ENCODE results near the gene ZNF440. TPM values are rescaled to one million over a fixed set of nuclear protein-coding genes. Genes with fewer than 3 reads are reported as not detected.

The ZNF440 gene
- total RNA-seq, 1 experiment from 2014 or later: 11.9 TPM

DNA sequence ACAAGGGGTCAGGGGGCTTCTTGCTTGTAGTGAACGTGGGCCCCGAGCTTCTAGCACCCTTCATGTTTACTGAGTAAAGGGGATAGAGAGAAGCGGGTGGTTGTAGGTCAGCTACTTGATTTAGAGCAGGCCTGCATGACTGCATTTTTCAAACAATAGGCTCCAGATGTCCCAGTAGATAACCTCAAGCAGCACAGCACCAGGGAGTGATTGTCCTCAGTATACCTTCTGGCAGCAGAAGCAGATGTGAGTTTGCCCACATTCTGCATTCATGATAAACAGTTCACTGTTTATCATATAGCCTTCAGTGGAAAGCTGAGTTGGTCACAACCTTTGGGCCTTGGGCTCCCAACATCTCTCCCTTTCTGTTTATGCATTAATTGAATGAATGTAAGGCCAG is 39.3 kb downstream of the ZNF440 start:
- ATAC-seq (no peak), DNase-seq (no peak)
- Histone ChIP-seq H2AFZ (ENCODE audit: low read length) (no peak overlapping the region), H3K4me3 (ENCODE audit: low read length) (no peak overlapping the region), H3K9ac (ENCODE audit: low read length) (no peak overlapping the region), H3K79me2 (ENCODE audit: low read length) (no peaks in the 10 kb centered on the region), H3K9me2 (replicated peaks; ENCODE audit: low read length) (no peaks in the 10 kb centered on the region), H3K9me3 (ENCODE audit: low read length) (peaks cover 9% of the 10 kb centered on the region; the same call in 1 of the 2 replicates), H3K27ac (ENCODE audit: low read length) (no peak overlapping the region), H3F3A (ENCODE audit: low read length, unreplicated experiment) (no peaks in the 10 kb centered on the region), H3K27me3 (ENCODE audit: low read length) (no peaks in the 10 kb centered on the region), H3K4me1 (ENCODE audit: insufficient read depth, low read length) (no peaks in the 10 kb centered on the region), H3K36me3 (ENCODE audit: low read depth, low read length) (peaks cover 10% of the 10 kb centered on the region; the same call in 1 of the 2 replicates), H3K4me2 (ENCODE audit: low read length) (no peak overlapping the region), H4K20me1 (ENCODE audit: low read length) (no peaks in the 10 kb centered on the region)
- intact Hi-C loops (cut with micrococcal nuclease): no loop called here
- BruUV-seq (replicated peaks): no TSS peak
- ChIA-PET CTCF (no interaction called here), POLR2A (ENCODE audit: unreplicated experiment) (no interaction called here)
- TF ChIP-seq EZH2phosphoT487 (IDR thresholded peaks at IDR 0.05; ENCODE audit: borderline replicate concordance, low read length): no peak
- TF ChIP-seq EZH2 (IDR thresholded peaks at IDR 0.05; ENCODE audit: low read length, unreplicated experiment): no peak
- TF ChIP-seq, protein P1, sequence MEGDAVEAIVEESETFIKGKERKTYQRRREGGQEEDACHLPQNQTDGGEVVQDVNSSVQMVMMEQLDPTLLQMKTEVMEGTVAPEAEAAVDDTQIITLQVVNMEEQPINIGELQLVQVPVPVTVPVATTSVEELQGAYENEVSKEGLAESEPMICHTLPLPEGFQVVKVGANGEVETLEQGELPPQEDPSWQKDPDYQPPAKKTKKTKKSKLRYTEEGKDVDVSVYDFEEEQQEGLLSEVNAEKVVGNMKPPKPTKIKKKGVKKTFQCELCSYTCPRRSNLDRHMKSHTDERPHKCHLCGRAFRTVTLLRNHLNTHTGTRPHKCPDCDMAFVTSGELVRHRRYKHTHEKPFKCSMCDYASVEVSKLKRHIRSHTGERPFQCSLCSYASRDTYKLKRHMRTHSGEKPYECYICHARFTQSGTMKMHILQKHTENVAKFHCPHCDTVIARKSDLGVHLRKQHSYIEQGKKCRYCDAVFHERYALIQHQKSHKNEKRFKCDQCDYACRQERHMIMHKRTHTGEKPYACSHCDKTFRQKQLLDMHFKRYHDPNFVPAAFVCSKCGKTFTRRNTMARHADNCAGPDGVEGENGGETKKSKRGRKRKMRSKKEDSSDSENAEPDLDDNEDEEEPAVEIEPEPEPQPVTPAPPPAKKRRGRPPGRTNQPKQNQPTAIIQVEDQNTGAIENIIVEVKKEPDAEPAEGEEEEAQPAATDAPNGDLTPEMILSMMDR (conservative IDR thresholded peaks at IDR 0.05; ENCODE audit: low read depth, low read length): no peak

DNA sequence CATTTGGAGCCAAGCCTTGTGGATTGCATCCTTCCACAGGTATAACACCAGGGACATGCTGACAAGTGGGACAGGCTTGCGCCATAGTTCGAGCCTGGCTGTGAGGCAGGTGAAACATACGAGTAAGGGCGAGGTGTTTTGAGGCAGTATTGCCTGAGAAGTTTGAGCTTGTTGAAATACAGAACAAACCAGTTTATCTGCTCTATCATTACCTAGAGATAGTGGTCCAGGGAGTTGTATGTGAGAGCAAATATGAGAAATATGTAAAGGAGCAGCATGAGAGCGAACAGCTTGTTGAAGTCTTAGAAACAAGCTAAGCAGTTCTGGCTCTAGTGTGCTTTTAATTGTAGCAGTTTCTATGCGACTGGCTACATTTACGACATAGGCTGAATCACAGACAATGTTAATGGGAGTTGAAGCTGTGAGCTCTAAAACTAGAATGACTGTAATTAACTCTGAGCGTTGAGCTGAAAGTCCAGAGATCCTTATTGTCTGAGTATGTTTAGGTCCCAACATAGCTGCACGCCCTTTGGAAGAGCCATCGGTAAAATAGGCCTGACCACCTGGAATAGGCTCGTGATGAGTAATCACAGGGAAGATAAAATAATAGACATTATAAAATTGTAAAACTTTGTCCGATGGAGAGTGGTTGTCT is 42.6 kb downstream of the ZNF440 start:
- H3K79me2 ChIP-seq (ENCODE audit: low read length): no peaks in the 10 kb centered on the region
- no TSS peak for BruUV-seq (replicated peaks)

DNA sequence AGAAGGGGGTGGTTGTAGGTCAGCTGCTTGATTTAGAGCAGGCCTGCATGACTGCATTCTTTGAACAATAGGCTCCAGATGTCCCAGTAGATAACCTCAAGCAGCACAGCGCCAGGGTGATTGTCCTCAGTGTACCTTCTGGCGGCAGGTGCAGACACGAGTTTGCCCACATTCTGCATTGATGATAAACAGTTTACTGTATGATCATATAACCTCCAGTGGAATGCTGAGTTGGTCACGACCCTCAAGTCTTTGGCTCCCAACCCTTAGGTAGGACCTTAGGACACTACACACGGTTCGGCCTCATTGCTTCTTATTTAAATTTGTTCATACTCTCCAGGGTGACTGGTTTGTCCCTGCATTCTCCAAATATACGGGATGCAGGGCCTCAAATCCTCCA is 46.6 kb downstream of the ZNF440 start:
- Histone ChIP-seq H3K27ac (ENCODE audit: low read length) (no peak overlapping the region), H3K4me2 (ENCODE audit: low read length) (no peak overlapping the region), H4K20me1 (ENCODE audit: low read length) (no peaks in the 10 kb centered on the region), H3K4me1 (ENCODE audit: insufficient read depth, low read length) (no peaks in the 10 kb centered on the region), H3K27me3 (ENCODE audit: low read length) (no peaks in the 10 kb centered on the region), H2AFZ (ENCODE audit: low read length) (no peak overlapping the region), H3F3A (ENCODE audit: low read length, unreplicated experiment) (no peaks in the 10 kb centered on the region), H3K36me3 (ENCODE audit: low read depth, low read length) (peaks cover 2% of the 10 kb centered on the region; the same call in 1 of the 2 replicates), H3K4me3 (ENCODE audit: low read length) (no peak overlapping the region), H3K9me2 (replicated peaks; ENCODE audit: low read length) (no peaks in the 10 kb centered on the region), H3K9me3 (ENCODE audit: low read length) (peaks cover 27% of the 10 kb centered on the region), H3K9ac (ENCODE audit: low read length) (no peak overlapping the region), H3K79me2 (ENCODE audit: low read length) (no peaks in the 10 kb centered on the region)
- BruUV-seq (replicated peaks): no TSS peak
- ATAC-seq (no peak), DNase-seq (no peak)
- CTCF ChIA-PET: no interaction called here
- intact Hi-C loops (cut with micrococcal nuclease): no loop called here
- POLR2A ChIA-PET (ENCODE audit: unreplicated experiment): no interaction called here
- TF ChIP-seq EZH2 (IDR thresholded peaks at IDR 0.05; ENCODE audit: low read length, unreplicated experiment): no peak
- TF ChIP-seq EZH2phosphoT487 (IDR thresholded peaks at IDR 0.05; ENCODE audit: borderline replicate concordance, low read length): no peak
- TF ChIP-seq, protein P1 (conservative IDR thresholded peaks at IDR 0.05; ENCODE audit: low read depth, low read length): no peak

More for the DNA sequence above, 42.6 kb downstream of the ZNF440 start:
- ChIA-PET CTCF (no interaction called here), POLR2A (ENCODE audit: unreplicated experiment) (no interaction called here)
- Histone ChIP-seq H3K36me3 (ENCODE audit: low read depth, low read length) (peaks cover 10% of the 10 kb centered on the region; the same call in 1 of the 2 replicates), H3K27me3 (ENCODE audit: low read length) (no peaks in the 10 kb centered on the region), H3K9me3 (ENCODE audit: low read length) (peaks cover 21% of the 10 kb centered on the region), H3K4me3 (ENCODE audit: low read length) (no peak overlapping the region), H2AFZ (ENCODE audit: low read length) (no peak overlapping the region), H4K20me1 (ENCODE audit: low read length) (no peaks in the 10 kb centered on the region), H3K9me2 (replicated peaks; ENCODE audit: low read length) (no peaks in the 10 kb centered on the region), H3K4me2 (ENCODE audit: low read length) (no peak overlapping the region), H3K4me1 (ENCODE audit: insufficient read depth, low read length) (no peaks in the 10 kb centered on the region), H3K27ac (ENCODE audit: low read length) (no peak overlapping the region), H3F3A (ENCODE audit: low read length, unreplicated experiment) (no peaks in the 10 kb centered on the region), H3K9ac (ENCODE audit: low read length) (no peak overlapping the region)
- ATAC-seq (no peak), DNase-seq (no peak)
- TF ChIP-seq EZH2 (IDR thresholded peaks at IDR 0.05; ENCODE audit: low read length, unreplicated experiment) (no peak), EZH2phosphoT487 (IDR thresholded peaks at IDR 0.05; ENCODE audit: borderline replicate concordance, low read length) (no peak)
- TF ChIP-seq, protein P1 (conservative IDR thresholded peaks at IDR 0.05; ENCODE audit: low read depth, low read length): no peak
- intact Hi-C loops (cut with micrococcal nuclease): no loop called here

Data from PC-3 (cell line).